ENCODE data around the gene KLKB1.

Gene KLKB1

GRCh38 chr4:186307497-186307896, 80.2 kb downstream of the KLKB1 start:
- DNase-seq (ENCODE audit: low read depth in 4 of 4, low spot score in 1 of 4): no peak

- no peak for DNase-seq (ENCODE audit: low read depth in 4 of 4, low spot score in 1 of 4)
These were observed 80.6 kb downstream of the KLKB1 start for GRCh38 chr4:186307916-186308315.

Measured in stimulated activated CD4-positive, alpha-beta T cell treated with anti-CD3 and anti-CD28 coated beads, Interleukin-1b, Interleukin-23, amount 100 ng/mL, for 24 hours (primary cell).